Hepatocyte (in vitro differentiated cells): ENCODE measurements around the gene STARD10.

Experiments used
- CTCF ChIP-seq: fragments of 200-600 bp; sonication (generic); IDR thresholded peaks from 2 replicates; pipeline ENCODE4 v1.5.1; 2016; ENCODE audit warnings: antibody characterized with exemption, mild to moderate bottlenecking; ENCODE audit not compliant: poor library complexity
- EZH2 ChIP-seq: fragments of 200-600 bp; sonication (generic); IDR thresholded peaks from 2 replicates; pipeline ENCODE4 v1.6.1; 2016; ENCODE audit warnings: antibody characterized with exemption, mild to moderate bottlenecking, borderline replicate concordance
- EZH2phosphoT487 ChIP-seq: fragments of 200-600 bp; sonication (generic); IDR thresholded peaks from one replicate; pipeline ENCODE4 v1.6.1; 2018; ENCODE audit warnings: antibody characterized with exemption, mild to moderate bottlenecking, low read depth, moderate library complexity; ENCODE audit not compliant: unreplicated experiment, severe bottlenecking

- TF ChIP-seq CTCF (no peak), EZH2phosphoT487 (no peak), EZH2 (no peak)
Observed at GRCh38 chr11:72740562-72741428, 53.1 kb downstream of the STARD10 start.
